H1 (cell line): Measurements from ENCODE around the gene MCUB. TPM values are rescaled to one million over a fixed set of nuclear protein-coding genes. Genes with fewer than 3 reads are reported as not detected.

Source experiments
- CTCF ChIA-PET: fragments of 300-600 bp; sonication (Branson Sonifier 250); formaldehyde crosslinking; loops from one replicate; lab custom pipeline; 2021; ENCODE audit not compliant: partially characterized antibody; lab: Charles Lee
- POLR2A ChIA-PET: fragments of 300-600 bp; sonication (Branson Sonifier 250); formaldehyde crosslinking; loops from one replicate; lab custom pipeline; 2021; ENCODE audit warnings: inconsistent platforms; ENCODE audit not compliant: partially characterized antibody; lab: Charles Lee
- DNase-seq, 2 experiments: peaks; one replicate each; pipeline versions ENCODE4 v3.0.0 to v3.0.0-alpha.2; 2010 to 2022; ENCODE audit warnings: low spot score in 2 of 2, low read depth in 1 of 2, mixed read lengths in 1 of 2
- FAIRE-seq: peaks from 2 replicates; lab custom pipeline; 2011; peaks lifted over from hg19 to GRCh38; lab: Jason Lieb, UNC
- H2AFZ ChIP-seq: 2 replicates; pipeline ENCODE4 v1.8.1; 2012; ENCODE audit warnings: low read length, inconsistent platforms
- H2AK5ac ChIP-seq: 2 replicates; pipeline ENCODE4 v1.6.1; 2013; ENCODE audit warnings: low read depth, low read length
- H2BK120ac ChIP-seq: replicated peaks from 2 replicates; pipeline ENCODE3; 2013; ENCODE audit warnings: low read depth, low read length, inconsistent platforms
- H2BK12ac ChIP-seq: 2 replicates; pipeline ENCODE4 v1.6.1; 2013; ENCODE audit warnings: low read depth, low read length
- H2BK15ac ChIP-seq: 2 replicates; pipeline ENCODE4 v1.6.1; 2013; ENCODE audit warnings: low read length
- H2BK20ac ChIP-seq: 2 replicates; pipeline ENCODE4 v1.6.1; 2013; ENCODE audit warnings: low read length
- H2BK5ac ChIP-seq: 2 replicates; pipeline ENCODE4 v1.6.1; 2013; ENCODE audit warnings: low read depth, low read length
- H3K14ac ChIP-seq: 2 replicates; pipeline ENCODE4 v1.6.1; 2013; ENCODE audit warnings: inconsistent platforms; ENCODE audit not compliant: insufficient read length
- H3K18ac ChIP-seq: 2 replicates; pipeline ENCODE4 v1.6.1; 2013; ENCODE audit warnings: low read length; ENCODE audit errors: extremely low read depth
- H3K23ac ChIP-seq: 2 replicates; pipeline ENCODE4 v1.6.1; 2013; ENCODE audit warnings: inconsistent platforms; ENCODE audit not compliant: insufficient read length
- H3K23me2 ChIP-seq: 2 replicates; pipeline ENCODE4 v1.6.1; 2013; ENCODE audit warnings: low read depth, low read length
- H3K27ac ChIP-seq: 2 replicates; pipeline ENCODE4 v1.6.1; 2011; ENCODE audit warnings: low read depth, low read length, inconsistent platforms
- H3K27me3 ChIP-seq, 4 experiments: replicated peaks in 1 of 4; 1 replicate in 1 of 4; 2 replicates in 3 of 4; pipeline versions ENCODE4 v1.6.1 to v1.8.1; 2011 to 2013; ENCODE audit warnings: low read length in 3 of 4, mild to moderate bottlenecking in 3 of 4, inconsistent platforms in 2 of 4, mixed read lengths in 2 of 4, moderate library complexity in 1 of 4; ENCODE audit not compliant: control insufficient read depth in 3 of 4, insufficient read depth in 3 of 4; ENCODE audit errors: extremely low read depth in 1 of 4
- H3K36me3 ChIP-seq, 4 experiments: 2 replicates each; pipeline versions ENCODE4 v1.6.1 to v1.8.1; 2011 to 2013; ENCODE audit warnings: mild to moderate bottlenecking in 4 of 4, low read length in 3 of 4, moderate library complexity in 2 of 4, control low read depth in 1 of 4, inconsistent platforms in 1 of 4; ENCODE audit not compliant: insufficient read depth in 4 of 4, control insufficient read depth in 2 of 4
- H3K4ac ChIP-seq: replicated peaks from 2 replicates; pipeline ENCODE3; 2013; ENCODE audit warnings: low read length, low read depth, mixed read lengths, inconsistent platforms; ENCODE audit not compliant: insufficient read length
- H3K4me1 ChIP-seq, 4 experiments: replicated peaks in 1 of 4; 1 replicate in 1 of 4; 2 replicates in 3 of 4; pipeline versions ENCODE4 v1.6.1 to v1.8.1; 2011 to 2013; ENCODE audit warnings: low read length in 3 of 4, inconsistent platforms in 2 of 4, mixed read lengths in 1 of 4; ENCODE audit not compliant: insufficient read depth in 4 of 4, control insufficient read depth in 3 of 4
- H3K4me2 ChIP-seq, 2 experiments: 2 replicates each; pipeline versions ENCODE4 v1.6.1 to v1.8.1; 2011 to 2013; ENCODE audit warnings: low read depth in 2 of 2, low read length in 2 of 2, control low read depth in 1 of 2, inconsistent platforms in 1 of 2, mild to moderate bottlenecking in 1 of 2; ENCODE audit not compliant: insufficient read depth in 1 of 2
- H3K4me3 ChIP-seq, 4 experiments: fragments of 200-600, 300-600 bp in 1 of 4; sonication (generic), shearing (Covaris generic), sonication (Bioruptor Twin) in 1 of 4; 2 replicates each; pipeline versions ENCODE4 v1.5.1 to v1.8.1; 2011 to 2016; ENCODE audit warnings: low read length in 4 of 4, low read depth in 3 of 4, control low read depth in 2 of 4, inconsistent platforms in 2 of 4, mild to moderate bottlenecking in 2 of 4, mixed read lengths in 1 of 4, moderate library complexity in 1 of 4; ENCODE audit not compliant: insufficient read depth in 2 of 4; ENCODE audit errors: extremely low read depth in 1 of 4
- H3K56ac ChIP-seq: replicated peaks from 2 replicates; pipeline ENCODE3; 2013; ENCODE audit warnings: low read depth, mild to moderate bottlenecking, mixed read lengths, low read length, inconsistent platforms; ENCODE audit not compliant: insufficient read length
- H3K79me1 ChIP-seq: 2 replicates; pipeline ENCODE4 v1.6.1; 2013; ENCODE audit warnings: low read depth, low read length, control low read depth
- H3K79me2 ChIP-seq, 2 experiments: 2 replicates each; pipeline versions ENCODE4 v1.6.1 to v1.8.1; 2012 to 2013; ENCODE audit warnings: low read length in 2 of 2, mild to moderate bottlenecking in 2 of 2, inconsistent platforms in 1 of 2; ENCODE audit not compliant: insufficient read depth in 2 of 2, control insufficient read depth in 1 of 2
- H3K9ac ChIP-seq, 4 experiments: replicated peaks in 1 of 4; 1 replicate in 1 of 4; 2 replicates in 3 of 4; pipeline versions ENCODE4 v1.6.1 to v1.8.1; 2011 to 2013; ENCODE audit warnings: low read depth in 3 of 4, low read length in 3 of 4, control low read depth in 2 of 4, mild to moderate bottlenecking in 2 of 4, moderate library complexity in 2 of 4, inconsistent platforms in 1 of 4; ENCODE audit errors: extremely low read depth in 1 of 4
- H3K9me3 ChIP-seq, 2 experiments: 2 replicates each; pipeline versions ENCODE4 v1.6.1 to v1.8.1; 2012 to 2013; ENCODE audit warnings: mild to moderate bottlenecking in 2 of 2, moderate library complexity in 2 of 2, control low read depth in 1 of 2, inconsistent platforms in 1 of 2, low read depth in 1 of 2, low read length in 1 of 2, mixed read lengths in 1 of 2; ENCODE audit not compliant: insufficient read depth in 2 of 2
- H4K20me1 ChIP-seq, 2 experiments: replicated peaks in 1 of 2; 2 replicates each; pipeline versions ENCODE3 to v1.8.1; 2011 to 2013; ENCODE audit warnings: inconsistent platforms in 2 of 2, low read length in 2 of 2, mild to moderate bottlenecking in 1 of 2; ENCODE audit not compliant: insufficient read depth in 2 of 2, control insufficient read depth in 1 of 2
- H4K5ac ChIP-seq: 2 replicates; pipeline ENCODE4 v1.6.1; 2013; ENCODE audit warnings: low read length, low read depth, mixed read lengths, inconsistent platforms; ENCODE audit not compliant: insufficient read length
- H4K8ac ChIP-seq: 2 replicates; pipeline ENCODE4 v1.8.0; 2013; ENCODE audit warnings: mild to moderate bottlenecking, moderate library complexity, low read length, inconsistent platforms; ENCODE audit not compliant: insufficient read depth; ENCODE audit errors: extremely low read depth
- H4K91ac ChIP-seq: replicated peaks from 2 replicates; pipeline ENCODE3; 2013; ENCODE audit warnings: low read length, mixed read lengths, inconsistent platforms; ENCODE audit not compliant: insufficient read length
- ATF2 ChIP-seq: IDR thresholded peaks from 2 replicates; pipeline ENCODE4 v1.6.1; 2012; ENCODE audit warnings: low read length, inconsistent platforms
- BCL11A ChIP-seq, 2 experiments: IDR thresholded peaks; one replicate each; pipeline ENCODE4 v1.6.1; 2011; ENCODE audit warnings: low read depth in 2 of 2, low read length in 2 of 2, mild to moderate bottlenecking in 2 of 2
- GABPA ChIP-seq: IDR thresholded peaks from 2 replicates; pipeline ENCODE4 v1.6.1; 2011; ENCODE audit warnings: mild to moderate bottlenecking, low read length, moderate library complexity, borderline replicate concordance; ENCODE audit not compliant: insufficient read depth
- HDAC6 ChIP-seq: IDR thresholded peaks from one replicate; pipeline ENCODE4 v1.7.1; 2012; ENCODE audit warnings: low read depth, mild to moderate bottlenecking, inconsistent platforms, low read length, moderate library complexity
- KDM1A ChIP-seq: fragments of 200-600, 300-600 bp; sonication (generic); IDR thresholded peaks from 2 replicates; pipeline ENCODE4 v1.7.1; 2016; ENCODE audit warnings: mild to moderate bottlenecking, low read length, borderline replicate concordance
- SIN3A ChIP-seq, 2 experiments: IDR thresholded peaks in 1 of 2; conservative IDR thresholded peaks in 1 of 2; 2 replicates each; pipeline ENCODE4 v1.6.1; 2011 to 2012; ENCODE audit warnings: low read length in 2 of 2, improper control_type of control experiment in 1 of 2, low read depth in 1 of 2, mild to moderate bottlenecking in 1 of 2
- polyA plus RNA-seq, 7 experiments: library from polyadenylated mRNA; depleted of rRNA in 3 of 7; stranded (reverse) in 5 of 7; unstranded in 2 of 7; fragments of >200 nt in 5 of 7; fragments of 200-250 nt in 2 of 7; gene quantifications; 1 replicate in 5 of 7; 2 replicates in 1 of 7; 4 replicates in 1 of 7; pipeline versions ENCODE4 v1.2.1 to v1.2.3, GENCODE V29; 2011 to 2013; ENCODE audit warnings: missing spikeins in 2 of 7, mixed read lengths in 2 of 7
- total RNA-seq: library from RNA; stranded (reverse); fragmentation: NEBNext Ultra II Directional; extraction: Animal tissue kit (Norgen Biotek cat#: 25700); gene quantifications from 2 replicates; pipeline ENCODE4 v1.2.1, GENCODE V29; 2021

Gene MCUB
- total and polyA plus RNA-seq, 2 of the 8 experiments (the other 6 are each of a cell fraction or from before 2014, with no cell fraction given): 15.2 to 19.4 TPM

- Histone ChIP-seq H3K4me3 (no peak overlapping the region), H2BK5ac (no peak overlapping the region), H3K9ac (no peak overlapping the region), H2BK15ac (no peak overlapping the region), H3K27me3 (no peaks in the 10 kb centered on the region), H4K5ac (no peak overlapping the region), H2AK5ac (no peak overlapping the region), H3K18ac (no peak overlapping the region), H3K23ac (no peak overlapping the region), H3K4me1 (no peaks in the 10 kb centered on the region), H3K79me1 (no peaks in the 10 kb centered on the region), H2AFZ (no peak overlapping the region), H3K56ac (no peak overlapping the region), H3K27ac (no peak overlapping the region), H2BK20ac (no peak overlapping the region), H3K9me3 (peaks cover 0 to 7% of the 10 kb centered on the region in 2 experiments; a peak in 2 of 4 replicates), H4K20me1 (peaks cover 0 to 1% of the 10 kb centered on the region in 2 experiments), H3K79me2 (no peaks in the 10 kb centered on the region), H4K8ac (no peak overlapping the region), H4K91ac (no peak overlapping the region), H3K23me2 (no peaks in the 10 kb centered on the region), H3K36me3 (peaks cover 0 to 7% (median 0%) of the 10 kb centered on the region in 4 experiments; a peak in 1 of 8 replicates), H3K4ac (no peak overlapping the region), H3K4me2 (no peak overlapping the region), H2BK12ac (no peak overlapping the region), H2BK120ac (no peak overlapping the region), H3K14ac (no peak overlapping the region)
- no peak for TF ChIP-seq SIN3A (conservative IDR thresholded peaks at IDR 0.05 in 1 of 2, IDR thresholded peaks at IDR 0.05 in 1 of 2; ENCODE audit: low read depth in 1 of 2, low read length in 2 of 2)
- no peak for TF ChIP-seq HDAC6
- no peak for TF ChIP-seq ATF2
- TF ChIP-seq KDM1A: no peak
- no peak for TF ChIP-seq BCL11A (IDR thresholded peaks at IDR 0.05; ENCODE audit: low read depth in 2 of 2, low read length in 2 of 2)
- TF ChIP-seq GABPA: no peak
- DNase-seq: no peak
- ChIA-PET CTCF (no interaction called here), POLR2A (no interaction called here)
- no peak for FAIRE-seq
Observed at GRCh38 chr4:109607976-109608375, 47.9 kb downstream of the MCUB start.
